ENCODE results near the gene LRFN3. TPM values are rescaled to one million over a fixed set of nuclear protein-coding genes. Genes with fewer than 3 reads are reported as not detected.
A peak's percentile ranks its signal among the peaks of the same experiment; 100 is the strongest.

The LRFN3 gene
- total and polyA plus RNA-seq, 2 of the 13 experiments (the other 11 are each of a cell fraction or from before 2014, with no cell fraction given): 0.74 to 1.6 TPM

- TF ChIP-seq ATF6 (CRISPR knock-in tag; conservative IDR thresholded peaks at IDR 0.05) (0 out of 2 replicates have a peak, but pooled peaks have one; percentile 25), NR3C1 (CRISPR knock-in tag; IDR thresholded peaks at IDR 0.05) (no peak), GPN1 (CRISPR knock-in tag; IDR thresholded peaks at IDR 0.05; ENCODE audit: borderline replicate concordance) (no peak), ZZZ3 (CRISPR knock-in tag; IDR thresholded peaks at IDR 0.05; ENCODE audit: borderline replicate concordance) (peak; percentile 82; the same call in 1 of the 2 replicates), DNMT3B (CRISPR knock-in tag; conservative IDR thresholded peaks at IDR 0.05) (no peak), POLR2A (IDR thresholded peaks at IDR 0.05; ENCODE audit: insufficient read depth in 1 of 2, low read depth in 2 of 2, low read length in 2 of 2) (peak; percentile 73 to 98), PCBP1 (IDR thresholded peaks at IDR 0.05; ENCODE audit: borderline replicate concordance, low read depth, low read length) (peak; percentile 82; the same call in 1 of the 2 replicates), KLF15 (CRISPR knock-in tag; IDR thresholded peaks at IDR 0.05; ENCODE audit: borderline replicate concordance) (no peak), ZNF513 (CRISPR knock-in tag; conservative IDR thresholded peaks at IDR 0.05) (peak; percentile 83; the same call in 1 of the 2 replicates), KLF9 (CRISPR knock-in tag; IDR thresholded peaks at IDR 0.05; ENCODE audit: low read depth) (peak; percentile 96), AKAP8 (CRISPR knock-in tag; IDR thresholded peaks at IDR 0.05) (no peak), NCOA1 (CRISPR knock-in tag; IDR thresholded peaks at IDR 0.05) (no peak), ZNF441 (CRISPR knock-in tag; IDR thresholded peaks at IDR 0.05; ENCODE audit: borderline replicate concordance) (no peak), ZFP82 (CRISPR knock-in tag; IDR thresholded peaks at IDR 0.05; ENCODE audit: borderline replicate concordance) (no peak), TFDP1 (CRISPR knock-in tag; IDR thresholded peaks at IDR 0.05; ENCODE audit: borderline replicate concordance) (peak; percentile 91), KAT7 (CRISPR knock-in tag; IDR thresholded peaks at IDR 0.05; ENCODE audit: borderline replicate concordance) (0 out of 2 replicates have a peak, but pooled peaks have one; percentile 30), GZF1 (CRISPR knock-in tag; IDR thresholded peaks at IDR 0.05) (no peak), ZNF136 (CRISPR knock-in tag; IDR thresholded peaks at IDR 0.05; ENCODE audit: low read depth) (no peak), ZNF496 (CRISPR knock-in tag; IDR thresholded peaks at IDR 0.05; ENCODE audit: insufficient replicate concordance) (no peak), ZNF687 (CRISPR knock-in tag; IDR thresholded peaks at IDR 0.05) (peak; percentile 84), ZNF709 (CRISPR knock-in tag; IDR thresholded peaks at IDR 0.05) (0 out of 2 replicates have a peak, but pooled peaks have one; percentile 30)
These were observed 4.9 kb upstream of the LRFN3 start (continued) for GRCh38 chr19:35931161-35931873.

All from HepG2 (cell line).